ENCODE data around the gene PTK6.

DNA sequence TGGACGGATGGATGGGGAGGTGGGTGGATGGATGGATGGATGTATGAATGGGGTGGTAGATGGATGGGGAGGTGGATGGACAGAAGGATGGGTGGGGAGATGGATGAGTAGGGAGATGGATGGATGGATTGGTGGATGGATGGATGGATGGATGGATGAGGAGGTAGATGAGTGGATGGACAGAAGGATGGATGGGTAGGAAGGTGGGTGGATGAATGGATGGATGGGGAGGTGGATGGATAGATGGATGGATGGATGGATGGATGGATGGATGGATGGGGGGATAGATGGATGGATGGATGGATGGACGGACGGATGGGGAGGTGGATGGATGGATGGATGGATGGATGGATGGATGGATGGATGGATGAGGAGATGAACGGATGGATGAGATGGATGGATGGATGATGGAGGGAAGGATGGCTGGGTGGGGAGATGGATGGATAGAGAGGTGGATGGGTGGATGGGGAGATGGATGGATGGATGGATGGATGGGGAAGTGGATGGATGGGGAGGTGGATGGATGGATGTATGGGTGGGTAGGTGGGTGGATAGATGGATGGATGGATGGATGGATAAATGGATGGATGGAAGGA, 45.4 kb downstream of the PTK6 start:
- TF ChIP-seq ZNF8 (CRISPR knock-in tag; IDR thresholded peaks at IDR 0.05) (no peak), OSR1 (CRISPR knock-in tag; IDR thresholded peaks at IDR 0.05) (no peak), ZFP3 (CRISPR knock-in tag; IDR thresholded peaks at IDR 0.05) (no peak), BACH2 (CRISPR knock-in tag; IDR thresholded peaks at IDR 0.05; ENCODE audit: borderline replicate concordance) (no peak), PATZ1 (CRISPR knock-in tag; IDR thresholded peaks at IDR 0.05; ENCODE audit: borderline replicate concordance) (no peak)
- TF ChIP-seq, protein P1, sequence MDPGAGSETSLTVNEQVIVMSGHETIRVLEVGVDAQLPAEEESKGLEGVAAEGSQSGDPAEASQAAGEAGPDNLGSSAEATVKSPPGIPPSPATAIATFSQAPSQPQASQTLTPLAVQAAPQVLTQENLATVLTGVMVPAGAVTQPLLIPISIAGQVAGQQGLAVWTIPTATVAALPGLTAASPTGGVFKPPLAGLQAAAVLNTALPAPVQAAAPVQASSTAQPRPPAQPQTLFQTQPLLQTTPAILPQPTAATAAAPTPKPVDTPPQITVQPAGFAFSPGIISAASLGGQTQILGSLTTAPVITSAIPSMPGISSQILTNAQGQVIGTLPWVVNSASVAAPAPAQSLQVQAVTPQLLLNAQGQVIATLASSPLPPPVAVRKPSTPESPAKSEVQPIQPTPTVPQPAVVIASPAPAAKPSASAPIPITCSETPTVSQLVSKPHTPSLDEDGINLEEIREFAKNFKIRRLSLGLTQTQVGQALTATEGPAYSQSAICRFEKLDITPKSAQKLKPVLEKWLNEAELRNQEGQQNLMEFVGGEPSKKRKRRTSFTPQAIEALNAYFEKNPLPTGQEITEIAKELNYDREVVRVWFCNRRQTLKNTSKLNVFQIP (CRISPR knock-in tag; IDR thresholded peaks at IDR 0.05; ENCODE audit: borderline replicate concordance, low read depth) = no peak
